Endothelial cell of umbilical vein (primary cell): ENCODE results near the gene CSNK1G1.
"Not testable (repeated sequence)": the region's sequence is repeated elsewhere in the genome, so short reads cannot be mapped to it uniquely, and the experiment has no call there.

ENCODE experiments used
- EZH2 ChIP-seq: IDR thresholded peaks from 2 replicates; pipeline ENCODE4 v1.6.1; 2012; ENCODE audit warnings: borderline replicate concordance, low read depth, mild to moderate bottlenecking, moderate library complexity, low read length, inconsistent platforms; ENCODE audit not compliant: severe bottlenecking
- FOS ChIP-seq: IDR thresholded peaks from 2 replicates; pipeline ENCODE4 v1.6.1; 2011; ENCODE audit warnings: mild to moderate bottlenecking, low read length, moderate library complexity, borderline replicate concordance; ENCODE audit not compliant: insufficient read depth
- GATA2 ChIP-seq: IDR thresholded peaks from 2 replicates; pipeline ENCODE4 v1.7.0; 2011; ENCODE audit warnings: low read depth, mild to moderate bottlenecking, moderate library complexity, mixed read lengths, low read length; ENCODE audit not compliant: insufficient read length, insufficient read depth
- JUN ChIP-seq: IDR thresholded peaks from 2 replicates; pipeline ENCODE4 v1.6.1; 2011; ENCODE audit warnings: borderline replicate concordance, low read depth; ENCODE audit not compliant: insufficient read length, insufficient read depth
- MAX ChIP-seq: IDR thresholded peaks from 2 replicates; pipeline ENCODE4 v1.6.1; 2011; ENCODE audit not compliant: insufficient read depth, insufficient read length
- MYC ChIP-seq: IDR thresholded peaks from one replicate; pipeline ENCODE4 v1.6.1; 2011; ENCODE audit warnings: mild to moderate bottlenecking, low read depth, low read length
- POLR2A ChIP-seq: IDR thresholded peaks from 2 replicates; pipeline ENCODE4 v1.6.1; 2012; ENCODE audit warnings: low read depth, mild to moderate bottlenecking, control low read depth, low read length
- POLR2AphosphoS5 ChIP-seq: IDR thresholded peaks from 2 replicates; pipeline ENCODE4 v1.6.1; 2012; ENCODE audit warnings: low read depth, mild to moderate bottlenecking, control low read depth, low read length, moderate library complexity; ENCODE audit not compliant: insufficient read depth
- TF ChIP-seq, protein P1 (sequence below), 2 donors: IDR thresholded peaks; 1 replicate in 1 of 2; 2 replicates in 1 of 2; pipeline ENCODE4 v1.5.1; 2011; ENCODE audit warnings: low read length in 2 of 2, mild to moderate bottlenecking in 2 of 2, moderate library complexity in 2 of 2, control low read depth in 1 of 2, inconsistent platforms in 1 of 2, low read depth in 1 of 2; ENCODE audit not compliant: insufficient read depth in 1 of 2; ENCODE audit errors: extremely low read depth in 1 of 2

- TF ChIP-seq, protein P1, sequence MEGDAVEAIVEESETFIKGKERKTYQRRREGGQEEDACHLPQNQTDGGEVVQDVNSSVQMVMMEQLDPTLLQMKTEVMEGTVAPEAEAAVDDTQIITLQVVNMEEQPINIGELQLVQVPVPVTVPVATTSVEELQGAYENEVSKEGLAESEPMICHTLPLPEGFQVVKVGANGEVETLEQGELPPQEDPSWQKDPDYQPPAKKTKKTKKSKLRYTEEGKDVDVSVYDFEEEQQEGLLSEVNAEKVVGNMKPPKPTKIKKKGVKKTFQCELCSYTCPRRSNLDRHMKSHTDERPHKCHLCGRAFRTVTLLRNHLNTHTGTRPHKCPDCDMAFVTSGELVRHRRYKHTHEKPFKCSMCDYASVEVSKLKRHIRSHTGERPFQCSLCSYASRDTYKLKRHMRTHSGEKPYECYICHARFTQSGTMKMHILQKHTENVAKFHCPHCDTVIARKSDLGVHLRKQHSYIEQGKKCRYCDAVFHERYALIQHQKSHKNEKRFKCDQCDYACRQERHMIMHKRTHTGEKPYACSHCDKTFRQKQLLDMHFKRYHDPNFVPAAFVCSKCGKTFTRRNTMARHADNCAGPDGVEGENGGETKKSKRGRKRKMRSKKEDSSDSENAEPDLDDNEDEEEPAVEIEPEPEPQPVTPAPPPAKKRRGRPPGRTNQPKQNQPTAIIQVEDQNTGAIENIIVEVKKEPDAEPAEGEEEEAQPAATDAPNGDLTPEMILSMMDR (IDR thresholded peaks at IDR 0.05; ENCODE audit: extremely low read depth in 1 of 2, insufficient read depth in 1 of 2, low read depth in 1 of 2, low read length in 2 of 2), result not testable (repeated sequence)
- TF ChIP-seq POLR2AphosphoS5, JUN, MAX, POLR2A, MYC, FOS, EZH2, GATA2: not testable (repeated sequence)
These were observed 138.6 kb downstream of the CSNK1G1 start for GRCh38 chr15:64217429-64217750.
